ENCODE measurements around the gene RNF220. TPM values are rescaled to one million over a fixed set of nuclear protein-coding genes. Genes with fewer than 3 reads are reported as not detected.

Gene RNF220
- total RNA-seq, 2 donors from 2014 or later = 53.3 to 62.0 TPM

DNA sequence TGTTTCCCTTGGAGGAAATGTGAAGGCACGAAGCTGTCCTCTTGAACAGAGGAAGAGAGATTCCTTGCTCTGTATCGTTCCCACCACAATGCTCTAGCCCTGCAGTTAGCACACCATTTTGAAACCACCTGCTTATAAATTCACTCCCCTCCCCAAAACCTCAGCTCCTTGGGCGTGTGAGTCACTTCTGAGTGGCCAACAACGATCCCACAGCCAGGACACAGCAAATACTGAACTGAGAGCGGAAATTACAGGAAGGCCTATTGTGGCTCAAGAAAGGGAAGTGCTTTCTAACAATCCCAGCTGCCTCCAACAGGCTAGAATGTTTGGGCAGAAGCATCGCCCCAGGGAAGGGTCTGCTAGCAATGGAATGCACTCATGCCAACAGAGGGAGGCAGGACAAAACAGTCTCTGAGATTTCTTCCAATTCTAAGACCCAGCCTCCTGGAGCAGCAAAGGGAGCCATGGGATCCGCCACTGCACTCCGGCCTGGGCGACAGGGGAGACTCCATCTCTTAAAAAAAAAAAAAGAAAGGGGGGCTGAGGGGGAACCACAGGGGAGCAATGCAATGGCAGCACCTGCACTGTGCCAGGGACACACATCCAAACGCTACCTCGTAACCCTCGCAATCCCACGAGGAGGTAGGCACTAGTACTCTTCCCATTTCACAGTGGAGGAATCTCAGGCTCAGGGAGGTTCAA is 267.4 kb downstream of the RNF220 start:
- no peak overlapping the region for H3K27ac ChIP-seq
- no peaks in the 10 kb centered on the region for H3K36me3 ChIP-seq
- DNase-seq = no peak
- no peaks in the 10 kb centered on the region for H3K27me3 ChIP-seq
- no peaks in the 10 kb centered on the region for H3K9me3 ChIP-seq
- intact Hi-C loops (cut with DNase I) = no loop called here
- no peak overlapping the region for H3K4me3 ChIP-seq
- H3K9ac ChIP-seq (ENCODE audit: low read depth in 2 of 2, low read length in 2 of 2) = peak overlapping the region in 1 of 2 donors; percentile 70
- TF ChIP-seq, protein P1, sequence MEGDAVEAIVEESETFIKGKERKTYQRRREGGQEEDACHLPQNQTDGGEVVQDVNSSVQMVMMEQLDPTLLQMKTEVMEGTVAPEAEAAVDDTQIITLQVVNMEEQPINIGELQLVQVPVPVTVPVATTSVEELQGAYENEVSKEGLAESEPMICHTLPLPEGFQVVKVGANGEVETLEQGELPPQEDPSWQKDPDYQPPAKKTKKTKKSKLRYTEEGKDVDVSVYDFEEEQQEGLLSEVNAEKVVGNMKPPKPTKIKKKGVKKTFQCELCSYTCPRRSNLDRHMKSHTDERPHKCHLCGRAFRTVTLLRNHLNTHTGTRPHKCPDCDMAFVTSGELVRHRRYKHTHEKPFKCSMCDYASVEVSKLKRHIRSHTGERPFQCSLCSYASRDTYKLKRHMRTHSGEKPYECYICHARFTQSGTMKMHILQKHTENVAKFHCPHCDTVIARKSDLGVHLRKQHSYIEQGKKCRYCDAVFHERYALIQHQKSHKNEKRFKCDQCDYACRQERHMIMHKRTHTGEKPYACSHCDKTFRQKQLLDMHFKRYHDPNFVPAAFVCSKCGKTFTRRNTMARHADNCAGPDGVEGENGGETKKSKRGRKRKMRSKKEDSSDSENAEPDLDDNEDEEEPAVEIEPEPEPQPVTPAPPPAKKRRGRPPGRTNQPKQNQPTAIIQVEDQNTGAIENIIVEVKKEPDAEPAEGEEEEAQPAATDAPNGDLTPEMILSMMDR (IDR thresholded peaks at IDR 0.05) = no peak
- peaks cover 14% of the 10 kb centered on the region for H3K4me1 ChIP-seq

DNA sequence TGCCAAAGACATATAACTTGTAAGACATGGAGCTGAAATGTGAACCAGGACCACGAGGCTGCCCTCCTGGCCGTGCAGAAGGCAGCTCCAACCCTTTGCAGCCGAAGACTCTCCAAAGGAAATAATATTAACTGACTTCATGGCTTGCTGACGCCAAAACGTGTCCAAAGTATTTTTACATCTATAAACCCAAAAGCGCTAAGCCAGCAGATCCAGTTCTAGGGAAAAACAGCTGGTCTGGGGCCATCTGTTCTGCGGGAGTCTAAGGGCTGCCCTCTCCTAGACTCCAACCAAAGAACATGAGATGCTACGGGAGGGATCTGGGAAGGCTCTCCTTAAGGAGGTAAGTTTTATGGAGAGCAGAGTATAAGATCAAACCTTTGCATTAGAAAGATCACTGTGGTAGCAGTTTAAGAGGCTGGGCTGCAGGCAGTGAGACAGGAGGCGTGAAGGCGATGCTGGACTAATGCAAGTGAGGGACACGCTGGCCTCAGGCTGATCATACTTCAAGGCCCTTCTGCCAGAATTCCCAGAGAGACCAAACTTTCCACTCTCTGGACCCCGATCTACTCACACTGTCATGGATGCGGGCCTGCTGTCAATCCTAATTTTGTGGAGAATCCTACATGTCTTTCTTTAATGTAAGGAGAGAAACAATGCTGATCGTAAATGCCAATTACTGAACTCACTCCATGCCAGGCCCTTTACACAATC is 268.1 kb downstream of the RNF220 start:
- H3K4me3 ChIP-seq = peak overlapping the region; percentile 43
- no peak for DNase-seq
- peak overlapping the region; percentile 92 for H3K27ac ChIP-seq
- H3K4me1 ChIP-seq = peaks cover 14% of the 10 kb centered on the region
- intact Hi-C loops (cut with DNase I) = no loop called here
- H3K9ac ChIP-seq (ENCODE audit: low read depth in 2 of 2, low read length in 2 of 2) = peak overlapping the region; percentile 70 to 78
- no peaks in the 10 kb centered on the region for H3K36me3 ChIP-seq
- H3K9me3 ChIP-seq = no peaks in the 10 kb centered on the region
- TF ChIP-seq, protein P1 (IDR thresholded peaks at IDR 0.05) = no peak
- no peaks in the 10 kb centered on the region for H3K27me3 ChIP-seq

DNA sequence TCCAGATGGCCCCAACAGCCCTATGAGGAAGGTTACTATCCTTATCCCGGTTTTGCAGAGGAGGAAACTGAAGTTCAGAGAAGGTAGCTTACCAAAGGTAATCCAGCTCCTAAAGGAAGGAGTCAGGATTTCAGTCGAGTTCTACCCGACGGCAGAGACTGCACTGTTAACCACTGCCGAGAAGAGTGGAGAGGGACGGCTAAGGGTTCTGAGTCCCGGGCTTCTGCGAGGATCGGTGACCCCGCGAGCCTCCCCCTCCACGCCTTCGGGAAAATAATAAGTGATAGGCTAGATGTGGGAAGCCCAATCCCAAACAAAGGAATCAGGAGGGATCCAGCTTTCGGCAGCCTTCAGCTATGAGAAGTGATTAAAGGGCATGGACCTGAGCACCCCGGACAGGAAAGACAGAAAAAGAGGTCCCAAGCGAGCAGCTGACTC is 268.6 kb downstream of the RNF220 start:
- no peak for DNase-seq
- no peaks in the 10 kb centered on the region for H3K27me3 ChIP-seq
- H3K9me3 ChIP-seq = no peaks in the 10 kb centered on the region
- H3K4me1 ChIP-seq = peaks cover 14% of the 10 kb centered on the region
- peak overlapping the region; percentile 43 for H3K4me3 ChIP-seq
- H3K27ac ChIP-seq = peak overlapping the region; percentile 92
- TF ChIP-seq, protein P1 (IDR thresholded peaks at IDR 0.05) = no peak
- no peaks in the 10 kb centered on the region for H3K36me3 ChIP-seq
- H3K9ac ChIP-seq (ENCODE audit: low read depth in 2 of 2, low read length in 2 of 2) = peak overlapping the region; percentile 70 to 78
- intact Hi-C loops (cut with DNase I) = no loop called here

DNA sequence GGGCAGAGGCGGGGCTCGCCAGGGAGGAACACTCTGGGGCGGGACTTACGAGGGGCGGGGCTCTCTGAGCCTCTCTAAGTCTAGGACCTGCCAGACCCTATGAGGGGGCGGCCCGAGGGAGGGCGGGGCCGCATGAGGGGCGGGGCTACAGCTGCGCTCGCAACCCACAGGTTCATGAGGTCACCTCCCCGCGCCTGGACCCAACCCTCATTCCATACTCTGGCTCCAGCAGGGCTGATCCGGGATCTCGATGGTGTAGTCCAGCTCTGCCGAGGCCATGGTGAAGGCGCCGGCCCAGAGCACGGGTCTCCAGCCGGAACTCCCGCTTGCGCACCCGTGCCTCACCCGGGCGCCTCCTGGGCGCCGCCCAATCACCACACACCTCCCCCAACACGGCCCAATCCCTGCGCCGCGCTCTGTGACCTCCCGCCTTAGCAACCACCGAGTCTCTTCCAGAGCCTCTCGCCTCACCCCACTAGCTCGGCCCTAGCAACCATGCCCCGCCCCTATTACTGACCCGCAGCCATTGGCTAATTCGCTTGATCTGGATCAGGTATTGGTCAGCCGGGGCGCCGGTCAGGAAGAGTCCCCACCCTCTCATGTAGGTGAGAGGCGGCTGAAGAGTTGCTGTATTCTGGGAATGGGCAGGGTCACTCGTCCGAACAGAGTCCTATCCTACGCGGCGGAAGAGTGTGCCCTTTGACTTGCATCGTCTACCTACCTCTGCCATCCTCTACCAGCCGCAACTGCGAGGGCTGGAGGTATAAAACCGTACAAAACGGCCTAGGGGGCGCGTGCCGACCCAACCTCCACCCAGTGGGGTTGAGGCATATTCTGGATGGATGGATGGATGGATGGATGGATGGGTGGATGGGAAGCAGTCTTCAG is 269.3 kb downstream of the RNF220 start, which contains the start of the genes ARMH1 and TMEM53:
TSS of gene ARMH1 (plus strand) at position 602 of the 888 bp plus-strand sequence. CDS start 14,984 bp downstream, outside the sequence.
TSS of gene TMEM53 (minus strand) at position 369 of the 888 bp plus-strand sequence. CDS start at position 279, 90 bp downstream.
- Histone ChIP-seq H3K4me3 (peak within 1 kb of the TSS; percentile 43), H3K27ac (peak within 1 kb of the TSS; percentile 92), H3K27me3 (no peaks in the 10 kb centered on the region), H3K9ac (ENCODE audit: low read depth in 2 of 2, low read length in 2 of 2) (peak within 1 kb of the TSS; percentile 70 to 79), H3K9me3 (no peaks in the 10 kb centered on the region), H3K36me3 (no peaks in the 10 kb centered on the region), H3K4me1 (peaks cover 14% of the 10 kb centered on the region)
- TF ChIP-seq, protein P1 (IDR thresholded peaks at IDR 0.05) = no peak
- intact Hi-C loops (cut with DNase I) = no loop called here
- DNase-seq = peak; percentile 100

DNA sequence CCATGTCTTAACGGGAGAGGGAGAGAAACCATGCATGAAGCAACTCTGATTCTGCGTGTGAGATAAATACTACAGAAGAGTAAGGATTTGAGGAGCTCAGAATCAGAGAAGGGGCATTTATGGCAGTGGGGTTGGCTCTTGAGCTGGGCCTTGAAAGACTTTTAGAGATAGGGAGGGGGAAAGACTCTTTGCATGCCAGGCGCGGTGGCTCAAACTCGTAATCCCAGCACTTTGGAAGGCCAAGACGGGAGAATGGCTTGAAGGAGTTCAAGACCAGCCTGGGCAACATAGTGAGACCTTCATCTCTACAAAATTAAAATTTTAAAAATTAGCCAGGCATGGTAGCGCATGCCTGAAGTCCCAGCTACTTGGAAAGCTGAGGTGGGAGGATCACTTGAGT is 270.1 kb downstream of the RNF220 start:
- Histone ChIP-seq H3K9me3 (no peaks in the 10 kb centered on the region), H3K4me3 (peak overlapping the region; percentile 43), H3K27ac (peak overlapping the region; percentile 92), H3K27me3 (no peaks in the 10 kb centered on the region), H3K36me3 (no peaks in the 10 kb centered on the region), H3K9ac (ENCODE audit: low read depth in 2 of 2, low read length in 2 of 2) (peak overlapping the region in 1 of 2 donors; percentile 70), H3K4me1 (peaks cover 14% of the 10 kb centered on the region)
- no peak for DNase-seq
- intact Hi-C loops (cut with DNase I) = no loop called here
- TF ChIP-seq, protein P1 (IDR thresholded peaks at IDR 0.05) = no peak

All from colonic mucosa (tissue), 4 donors.